Activated CD8-positive, alpha-beta memory T cell treated with anti-CD3 and anti-CD28 coated beads for 4 hours (primary cell): ENCODE measurements around the gene ZNF432.

ENCODE experiments used
- DNase-seq, 2 donors: peaks; one replicate each; pipeline ENCODE4 v3.0.0-alpha.2; 2020; ENCODE audit warnings: low read depth in 2 of 2

The ZNF432 gene

GRCh38 chr19:52010674-52011073 is 38.0 kb downstream of the ZNF432 start:
- DNase-seq, result no peak

- DNase-seq, result peak; percentile 78 to 81
These were observed 40.7 kb downstream of the ZNF432 start, which contains the start of gene ZNF615 for GRCh38 chr19:52007806-52008557. Gene ZNF615, minus strand, starts transcription at chr19:52008211. Its CDS starts 4,500 bp downstream, at chr19:52003711.

- DNase-seq, result no peak
These were observed 41.2 kb downstream of the ZNF432 start for GRCh38 chr19:52007451-52007805.

- DNase-seq, result no peak
These were observed 54.5 kb downstream of the ZNF432 start for GRCh38 chr19:51994048-51994644.

GRCh38 chr19:51993422-51993821 is 55.2 kb downstream of the ZNF432 start:
- no peak for DNase-seq

GRCh38 chr19:51986309-51987291 is 62.0 kb downstream of the ZNF432 start, which contains the start of gene ZNF350:
Gene ZNF350, minus strand, starts transcription at chr19:51986840. Its CDS starts 12,480 bp downstream, at chr19:51974360.
- DNase-seq, result peak; percentile 74 to 81

GRCh38 chr19:51983361-51983760 is 65.3 kb downstream of the ZNF432 start:
- DNase-seq, result no peak
